ENCODE measurements around the gene DAPK2.

DAPK2 gene

DNA sequence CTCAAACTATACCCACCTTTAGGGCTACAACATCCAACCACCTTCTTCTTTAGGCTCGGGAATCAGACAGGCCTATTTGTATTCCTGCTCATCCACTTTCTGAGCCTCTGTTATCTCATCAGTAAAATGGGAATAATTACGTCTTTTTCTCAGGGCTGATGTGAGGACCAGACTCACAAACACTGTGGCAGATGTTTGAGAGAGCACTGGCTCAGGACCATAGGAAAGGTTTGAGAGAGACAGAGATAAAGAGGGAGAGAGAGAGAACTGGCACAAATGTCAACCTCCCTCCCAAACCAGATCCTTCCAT is 4.8 kb upstream of the DAPK2 start:
- H3K36me3 ChIP-seq: no peaks in the 10 kb centered on the region
- no peaks in the 10 kb centered on the region for H3K9me3 ChIP-seq
- no peak for TF ChIP-seq CTCF (IDR thresholded peaks at IDR 0.05)
- H3K4me3 ChIP-seq (ENCODE audit: low read depth in 1 of 2, low read length in 1 of 2): peak overlapping the region in 1 of 2 experiments; percentile 33
- peak overlapping the region; percentile 92 for H3K27ac ChIP-seq
- H3K4me1 ChIP-seq (ENCODE audit: control insufficient read depth in 1 of 2, insufficient read depth in 1 of 2, low read depth in 1 of 2, low read length in 1 of 2): peaks cover 55 to 63% of the 10 kb centered on the region in 2 experiments
- no peaks in the 10 kb centered on the region for H3K27me3 ChIP-seq

- no peaks in the 10 kb centered on the region for H3K36me3 ChIP-seq
- peak overlapping the region; percentile 92 for H3K27ac ChIP-seq
- no peaks in the 10 kb centered on the region for H3K9me3 ChIP-seq
- peaks cover 59 to 66% of the 10 kb centered on the region in 2 experiments for H3K4me1 ChIP-seq (ENCODE audit: control insufficient read depth in 1 of 2, insufficient read depth in 1 of 2, low read depth in 1 of 2, low read length in 1 of 2)
- H3K4me3 ChIP-seq (ENCODE audit: low read depth in 1 of 2, low read length in 1 of 2): peak overlapping the region in 1 of 2 experiments; percentile 33
- H3K27me3 ChIP-seq: no peaks in the 10 kb centered on the region
- no peak for TF ChIP-seq CTCF (IDR thresholded peaks at IDR 0.05)
These were observed 4.2 kb upstream of the DAPK2 start for GRCh38 chr15:64050281-64051092.

- Histone ChIP-seq H3K27me3 (no peaks in the 10 kb centered on the region), H3K36me3 (no peaks in the 10 kb centered on the region), H3K9me3 (no peaks in the 10 kb centered on the region), H3K4me3 (ENCODE audit: low read depth in 1 of 2, low read length in 1 of 2) (peak overlapping the region; percentile 26 to 37), H3K4me1 (ENCODE audit: control insufficient read depth in 1 of 2, insufficient read depth in 1 of 2, low read depth in 1 of 2, low read length in 1 of 2) (peaks cover 75 to 82% of the 10 kb centered on the region in 2 experiments), H3K27ac (peak overlapping the region; percentile 92)
- no peak for TF ChIP-seq CTCF (IDR thresholded peaks at IDR 0.05)
These were observed 2.6 kb upstream of the DAPK2 start for GRCh38 chr15:64048781-64049460.

GRCh38 chr15:64045774-64046420 is 388 bp downstream of the DAPK2 start:
- Histone ChIP-seq H3K4me3 (ENCODE audit: low read depth in 1 of 2, low read length in 1 of 2) (peak overlapping the region; percentile 76 to 81), H3K4me1 (ENCODE audit: control insufficient read depth in 1 of 2, insufficient read depth in 1 of 2, low read depth in 1 of 2, low read length in 1 of 2) (peaks cover 74 to 79% of the 10 kb centered on the region in 2 experiments), H3K36me3 (peaks cover 4% of the 10 kb centered on the region), H3K9me3 (no peaks in the 10 kb centered on the region), H3K27ac (peak overlapping the region; percentile 92), H3K27me3 (no peaks in the 10 kb centered on the region)
- no peak for TF ChIP-seq CTCF (IDR thresholded peaks at IDR 0.05)

- Histone ChIP-seq H3K4me3 (ENCODE audit: low read depth in 1 of 2, low read length in 1 of 2) (peak overlapping the region; percentile 76 to 81), H3K36me3 (peaks cover 8% of the 10 kb centered on the region), H3K4me1 (ENCODE audit: control insufficient read depth in 1 of 2, insufficient read depth in 1 of 2, low read depth in 1 of 2, low read length in 1 of 2) (peaks cover 66 to 72% of the 10 kb centered on the region in 2 experiments), H3K27ac (peak overlapping the region; percentile 92), H3K9me3 (no peaks in the 10 kb centered on the region), H3K27me3 (no peaks in the 10 kb centered on the region)
- TF ChIP-seq CTCF (IDR thresholded peaks at IDR 0.05): no peak
These were observed 1.2 kb downstream of the DAPK2 start for GRCh38 chr15:64045101-64045435.
